HepG2 (cell line): ENCODE data around the gene UNC5CL. TPM values are rescaled to one million over a fixed set of nuclear protein-coding genes. Genes with fewer than 3 reads are reported as not detected.
"Not testable (repeated sequence)": the region's sequence is repeated elsewhere in the genome, so short reads cannot be mapped to it uniquely, and the experiment has no call there.

Experiments
- ATAC-seq: fragments of 200-7000 bp; cut with Tn5 transposase; 3 replicates; pipeline ENCODE4 v1.9.1; 2020; ENCODE audit warnings: mild to moderate bottlenecking, moderate library complexity
- BruUV-seq: library from RNA; stranded (reverse); fragments of 400-500 nt; replicated peaks from 2 replicates; lab custom pipeline; 2021; lab: Mats Ljungman, UMichigan
- CTCF ChIA-PET: fragments of 300-600 bp; formaldehyde crosslinking; extraction: SDS; loops from one replicate; lab custom pipeline; 2021; ENCODE audit warnings: low total read pairs, inconsistent platforms, low intra/inter-chr PET ratio; lab: Yijun Ruan, JAX
- POLR2A ChIA-PET: fragments of 350-600 bp; sonication (Branson Sonifier 250); formaldehyde crosslinking; loops from one replicate; lab custom pipeline; 2020; ENCODE audit warnings: antibody characterized with exemption, inconsistent platforms; lab: Yijun Ruan, JAX
- DNase-seq: peaks from one replicate; pipeline ENCODE4 v3.0.0-alpha.2; 2015; ENCODE audit warnings: low spot score
- FAIRE-seq: peaks from 3 replicates; lab custom pipeline; 2011; peaks lifted over from hg19 to GRCh38; lab: Jason Lieb, UNC
- H2AFZ ChIP-seq: one replicate; pipeline ENCODE4 v1.6.1; 2011; ENCODE audit warnings: low read length, inconsistent platforms
- H3K27ac ChIP-seq: fragments of 300-600 bp; 3 replicates; pipeline ENCODE4 v1.8.0; 2011; ENCODE audit warnings: mixed run types, mild to moderate bottlenecking, mixed read lengths, low read length, inconsistent platforms; ENCODE audit not compliant: insufficient read depth; ENCODE audit errors: extremely low read length
- H3K27me3 ChIP-seq, 2 experiments: fragments of 200-600 bp in 1 of 2; 2 replicates in 1 of 2; 3 replicates in 1 of 2; pipeline versions ENCODE4 v1.6.0 to v1.8.0; 2011; ENCODE audit warnings: low read length in 2 of 2, mild to moderate bottlenecking in 2 of 2, moderate library complexity in 2 of 2, inconsistent platforms in 1 of 2; ENCODE audit not compliant: insufficient read depth in 2 of 2, control insufficient read depth in 1 of 2
- H3K36me3 ChIP-seq, 2 experiments: fragments of 200-600 bp in 1 of 2; replicated peaks in 1 of 2; 2 replicates in 1 of 2; 3 replicates in 1 of 2; pipeline versions ENCODE4 v1.5.1 to v1.8.0; 2011; ENCODE audit warnings: low read length in 2 of 2, inconsistent platforms in 1 of 2; ENCODE audit not compliant: insufficient read depth in 2 of 2, control insufficient read depth in 1 of 2
- H3K4me1 ChIP-seq: 2 replicates; pipeline ENCODE4 v1.5.1; 2012; ENCODE audit warnings: low read length, inconsistent platforms; ENCODE audit not compliant: insufficient read depth
- H3K4me2 ChIP-seq: 2 replicates; pipeline ENCODE4 v1.6.0; 2011; ENCODE audit warnings: low read depth, low read length, inconsistent platforms
- H3K4me3 ChIP-seq, 3 experiments: fragments of 200-600 bp in 1 of 3; sonication (generic), shearing (Covaris generic) in 1 of 3; replicated peaks in 1 of 3; 2 replicates each; pipeline ENCODE4 v1.5.1; 2011 to 2016; ENCODE audit warnings: low read length in 3 of 3, inconsistent platforms in 2 of 3, low read depth in 2 of 3, mild to moderate bottlenecking in 2 of 3, control low read depth in 1 of 3, mixed read lengths in 1 of 3; ENCODE audit not compliant: insufficient read depth in 1 of 3
- H3K79me2 ChIP-seq: one replicate; pipeline ENCODE4 v1.6.1; 2011; ENCODE audit warnings: low read length, inconsistent platforms; ENCODE audit not compliant: insufficient read depth
- H3K9ac ChIP-seq: 2 replicates; pipeline ENCODE4 v1.6.0; 2011; ENCODE audit warnings: mild to moderate bottlenecking, low read depth, low read length, inconsistent platforms; ENCODE audit not compliant: insufficient read depth
- H3K9me3 ChIP-seq: 2 replicates; pipeline ENCODE4 v1.5.1; 2012; ENCODE audit warnings: mild to moderate bottlenecking, low read length
- H4K20me1 ChIP-seq: 2 replicates; pipeline ENCODE4 v1.6.0; 2011; ENCODE audit warnings: inconsistent platforms, mild to moderate bottlenecking, low read length, moderate library complexity; ENCODE audit not compliant: insufficient read depth
- ATF7-NPFF ChIP-seq: sonication (generic); formaldehyde crosslinking; IDR thresholded peaks from 2 replicates; pipeline ENCODE4 v1.8.1; 2023; ENCODE audit warnings: mild to moderate bottlenecking, low read depth, missing genetic modification reagents, moderate library complexity
- DRAP1 ChIP-seq: IDR thresholded peaks from 2 replicates; pipeline ENCODE4 v1.6.1; 2016; ENCODE audit warnings: missing genetic modification reagents, missing compliant biosample characterization
- SP2 ChIP-seq: sonication (generic); formaldehyde crosslinking; IDR thresholded peaks from 2 replicates; pipeline ENCODE4 v1.5.1; 2020; ENCODE audit warnings: mild to moderate bottlenecking, missing genetic modification reagents
- THAP7 ChIP-seq: sonication (generic); formaldehyde crosslinking; IDR thresholded peaks from 2 replicates; pipeline ENCODE4 v1.8.1; 2023; ENCODE audit warnings: mild to moderate bottlenecking, missing genetic modification reagents
- ZNF253 ChIP-seq: sonication (generic); formaldehyde crosslinking; IDR thresholded peaks from 2 replicates; pipeline ENCODE4 v1.8.0; 2022; ENCODE audit warnings: mild to moderate bottlenecking, missing genetic modification reagents, borderline replicate concordance
- WGBS: methylation state at CpG from one replicate; pipeline ENCODE4 v1.1.6; 2017; ENCODE audit warnings: low lambda C conversion rate; 5-methylcytosine and 5-hydroxymethylcytosine counted together
- in situ Hi-C: cut with HindIII; loops from 2 replicates; pipeline ENCODE4 v1.10.0; 2017; ENCODE audit warnings: low pct_unique_long_range_greater_than_20kb; ENCODE audit not compliant: extremely low pct_ligation_motif_present
- intact Hi-C: fragments of 100-400 bp; cut with micrococcal nuclease; formaldehyde crosslinking; loops from one replicate; pipeline ENCODE4 v1.10.0; 2022; ENCODE audit not compliant: unreplicated experiment
- polyA plus RNA-seq, 8 experiments: library from polyadenylated mRNA; depleted of rRNA in 3 of 8; stranded (reverse) in 7 of 8; unstranded in 1 of 8; fragments of >200 nt; fragmentation: Illumina TruSeq in 4 of 8; extraction: Trizol in 4 of 8; gene quantifications; 2 replicates each; pipeline versions ENCODE4 v1.2.1 to v1.2.3, GENCODE V29; 2011 to 2016; ENCODE audit warnings: low read depth in 4 of 8, missing spikeins in 1 of 8, mixed read lengths in 1 of 8; ENCODE audit not compliant: insufficient read depth in 1 of 8
- total RNA-seq, 5 experiments: library from RNA; depleted of rRNA; stranded (reverse); fragments of >200 nt; fragmentation: Illumina TruSeq; extraction: Trizol; gene quantifications; 2 replicates each; pipeline ENCODE4 v1.2.3, GENCODE V29; 2016; ENCODE audit warnings: low read depth in 1 of 5

Gene UNC5CL
- total and polyA plus RNA-seq, 2 of the 13 experiments (the other 11 are each of a cell fraction or from before 2014, with no cell fraction given): 2.4 to 2.5 TPM

DNA sequence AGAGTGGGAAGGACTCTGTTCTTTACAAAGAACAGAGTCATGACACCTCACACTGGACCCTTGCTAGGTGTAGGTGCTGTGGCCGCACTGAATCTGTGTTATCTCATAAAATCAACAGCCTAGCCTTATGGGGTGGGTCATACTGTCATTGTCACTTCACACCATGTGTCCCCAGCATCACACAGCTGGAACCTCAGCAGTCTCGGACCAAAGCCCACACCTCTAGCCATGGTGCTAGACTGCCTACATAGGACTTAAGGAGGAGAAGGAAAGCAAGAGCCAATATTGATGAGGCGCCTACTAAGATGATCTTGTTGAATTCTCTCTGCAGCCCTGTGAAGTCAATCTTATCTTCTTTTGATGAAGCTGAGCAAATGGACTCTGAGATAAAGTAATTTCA lies 31.0 kb downstream of the UNC5CL start:
- intact Hi-C loops (no loop called here), in situ Hi-C loops (no loop called here)
- Histone ChIP-seq H3K9ac (no peak overlapping the region), H3K27me3 (no peaks in the 10 kb centered on the region; a peak in 1 of 5 replicates), H3K27ac (no peak overlapping the region), H3K79me2 (no peaks in the 10 kb centered on the region), H4K20me1 (no peaks in the 10 kb centered on the region), H3K4me3 (no peak overlapping the region), H3K9me3 (no peaks in the 10 kb centered on the region), H2AFZ (no peak overlapping the region), H3K4me2 (no peak overlapping the region), H3K4me1 (peaks cover 46% of the 10 kb centered on the region), H3K36me3 (no peaks in the 10 kb centered on the region)
- no TSS peak for BruUV-seq
- TF ChIP-seq DRAP1 (no peak), ZNF253 (CRISPR knock-in tag) (no peak), SP2 (CRISPR knock-in tag) (no peak), ATF7-NPFF (CRISPR knock-in tag) (no peak), THAP7 (CRISPR knock-in tag) (no peak)
- ChIA-PET CTCF (interaction anchor here (2.9 kb wide), 1 partner anchor 58 kb away, joined by 41 read pairs; no protein-coding TSS in a partner anchor), POLR2A (interaction anchor here (1.7 kb wide), 1 partner anchor 58 kb away, joined by 4 read pairs; no protein-coding TSS in a partner anchor)
- WGBS: 33% methylated on average over 3 of the region's 3 CpGs
- ATAC-seq (peak; percentile 21), DNase-seq (no peak), FAIRE-seq (no peak)

DNA sequence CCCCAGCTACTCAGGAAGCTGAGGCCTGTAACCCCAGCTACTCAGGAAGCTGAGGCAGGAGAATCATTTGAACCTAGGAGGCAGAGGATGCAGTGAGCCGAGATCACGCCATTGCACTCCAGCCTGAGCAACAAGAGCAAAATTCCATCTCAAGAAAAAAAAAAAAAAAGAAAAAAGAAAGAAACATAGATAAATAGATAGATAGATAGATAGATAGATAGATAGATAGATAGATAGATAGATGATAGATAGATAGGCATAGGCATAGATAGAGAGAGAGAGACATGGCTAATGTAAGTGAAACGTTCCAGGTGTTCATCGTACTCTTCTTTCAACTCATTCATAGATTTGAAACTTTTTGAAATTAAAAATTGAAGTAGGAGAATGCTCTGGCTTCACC lies 32.0 kb downstream of the UNC5CL start:
- H3K79me2 ChIP-seq, in situ Hi-C loops, H2AFZ ChIP-seq, H3K9me3 ChIP-seq, H3K4me3 ChIP-seq, H3K27me3 ChIP-seq, FAIRE-seq, H3K4me2 ChIP-seq, H4K20me1 ChIP-seq, BruUV-seq, H3K9ac ChIP-seq, DNase-seq, POLR2A ChIA-PET, H3K27ac ChIP-seq, H3K36me3 ChIP-seq, ATAC-seq: not testable (repeated sequence)
- H3K4me1 ChIP-seq: peaks cover 42% of the 10 kb centered on the region
- intact Hi-C loops: loop anchor here (1.0 kb wide), 2 partner anchors 20 to 60 kb away; no protein-coding TSS in a partner anchor
- CTCF ChIA-PET: interaction anchor here (1.2 to 2.9 kb wide), 5 partner anchors 15 to 112 kb away, joined by 4 to 41 read pairs (median 5); no protein-coding TSS in a partner anchor
- WGBS: 58% methylated on average over 4 of the region's 4 CpGs
